Measurements from ENCODE around the gene PDE8A.
"Not testable (repeated sequence)": the region's sequence is repeated elsewhere in the genome, so short reads cannot be mapped to it uniquely, and the experiment has no call there.

PDE8A gene

GRCh38 chr15:84991014-84991712 is 9.5 kb downstream of the PDE8A start:
- no peak for DNase-seq

- peak; percentile 9 for DNase-seq
These were observed 10.7 kb downstream of the PDE8A start for GRCh38 chr15:84992157-84992944.

- DNase-seq, result no peak
These were observed 14.4 kb downstream of the PDE8A start for GRCh38 chr15:84996055-84996454.

- DNase-seq, result not testable (repeated sequence)
These were observed 15.1 kb downstream of the PDE8A start for GRCh38 chr15:84996714-84997113.

GRCh38 chr15:84997214-84997613 is 15.6 kb downstream of the PDE8A start:
- not testable (repeated sequence) for DNase-seq

GRCh38 chr15:85000189-85000864 is 18.7 kb downstream of the PDE8A start:
- DNase-seq, result no peak

GRCh38 chr15:85000937-85001336 is 19.3 kb downstream of the PDE8A start:
- DNase-seq, result no peak

- no peak for DNase-seq
These were observed 20.9 kb downstream of the PDE8A start for GRCh38 chr15:85002517-85002916.

GRCh38 chr15:85003593-85004312 is 22.1 kb downstream of the PDE8A start:
- DNase-seq, result no peak

GRCh38 chr15:85004550-85004949 is 22.9 kb downstream of the PDE8A start:
- no peak for DNase-seq

- no peak for DNase-seq
These were observed 23.7 kb downstream of the PDE8A start for GRCh38 chr15:85005319-85005718.

GRCh38 chr15:85005746-85006145 is 24.1 kb downstream of the PDE8A start:
- DNase-seq, result no peak

- DNase-seq, result no peak
These were observed 24.5 kb downstream of the PDE8A start for GRCh38 chr15:85006201-85006600.

- no peak for DNase-seq
These were observed 25.0 kb downstream of the PDE8A start for GRCh38 chr15:85006655-85007054.

GRCh38 chr15:85007137-85007536 is 25.5 kb downstream of the PDE8A start:
- DNase-seq, result no peak

- DNase-seq, result no peak
These were observed 26.2 kb downstream of the PDE8A start for GRCh38 chr15:85007741-85008397.

GRCh38 chr15:85008474-85009260 is 27.0 kb downstream of the PDE8A start:
- DNase-seq, result no peak

GRCh38 chr15:85009435-85009834 is 27.8 kb downstream of the PDE8A start:
- DNase-seq, result no peak

GRCh38 chr15:85010071-85010385 is 28.4 kb downstream of the PDE8A start:
- no peak for DNase-seq

GRCh38 chr15:85010386-85011159 is 28.9 kb downstream of the PDE8A start:
- DNase-seq, result no peak

- DNase-seq, result no peak
These were observed 29.5 kb downstream of the PDE8A start for GRCh38 chr15:85011160-85011571.

All from DMS53 (cell line).